Type B pancreatic cell (in vitro differentiated cells): ENCODE measurements around the gene C12orf57. TPM values are rescaled to one million over a fixed set of nuclear protein-coding genes. Genes with fewer than 3 reads are reported as not detected.

Source experiments
- DNase-seq: peaks from one replicate; pipeline ENCODE4 v3.0.0; 2021; ENCODE audit warnings: mixed read lengths; ENCODE audit not compliant: unreplicated experiment; ENCODE audit errors: extremely low spot score
- H3K27ac Mint-ChIP-seq: 2 replicates; pipeline ENCODE4 v1.8.0; 2021; ENCODE audit warnings: mild to moderate bottlenecking, mixed read lengths
- H3K27me3 Mint-ChIP-seq: 2 replicates; pipeline ENCODE4 v1.8.0; 2021; ENCODE audit warnings: mixed read lengths
- H3K36me3 Mint-ChIP-seq: 2 replicates; pipeline ENCODE4 v1.8.0; 2021; ENCODE audit warnings: mixed read lengths
- H3K4me1 Mint-ChIP-seq: one replicate; pipeline ENCODE4 v1.8.0; 2021; ENCODE audit warnings: mixed read lengths; ENCODE audit not compliant: unreplicated experiment
- H3K4me3 Mint-ChIP-seq: 2 replicates; pipeline ENCODE4 v1.8.0; 2021; ENCODE audit warnings: mild to moderate bottlenecking, mixed read lengths
- H3K9me3 Mint-ChIP-seq: 2 replicates; pipeline ENCODE4 v1.8.0; 2021; ENCODE audit warnings: mixed read lengths
- CTCF ChIP-seq: fragments of 200-600 bp; sonication (generic); conservative IDR thresholded peaks from 2 replicates; pipeline ENCODE4 v1.5.0; 2021; ENCODE audit warnings: antibody characterized with exemption, mild to moderate bottlenecking
- total RNA-seq: library from RNA; stranded (reverse); gene quantifications from 2 replicates; pipeline ENCODE4 v1.2.1, GENCODE V29; 2021; ENCODE audit warnings: low replicate concordance

The C12orf57 gene
- total RNA-seq, 1 donor from 2014 or later = 220 TPM

- Mint-ChIP-seq H3K36me3 (peaks cover 17% of the 10 kb centered on the region), H3K4me1 (peaks cover 8% of the 10 kb centered on the region), H3K9me3 (no peaks in the 10 kb centered on the region), H3K27ac (peak overlapping the region; percentile 99), H3K27me3 (peaks cover 9% of the 10 kb centered on the region), H3K4me3 (peak overlapping the region; percentile 98)
- no peak for DNase-seq
- TF ChIP-seq CTCF = no peak
These were observed 467 bp upstream of the C12orf57 start for GRCh38 chr12:6943389-6943721.

GRCh38 chr12:6944381-6945186, 762 bp downstream of the C12orf57 start:
- Mint-ChIP-seq H3K27ac (peak overlapping the region; percentile 99), H3K4me1 (peaks cover 3% of the 10 kb centered on the region), H3K9me3 (no peaks in the 10 kb centered on the region), H3K36me3 (peaks cover 16% of the 10 kb centered on the region), H3K4me3 (peak overlapping the region; percentile 98), H3K27me3 (peaks cover 9% of the 10 kb centered on the region)
- peak; percentile 87 for TF ChIP-seq CTCF
- DNase-seq = peak; percentile 92

GRCh38 chr12:6945613-6946012, 1.8 kb downstream of the C12orf57 start:
- peaks cover under 1% of the 10 kb centered on the region for H3K4me1 Mint-ChIP-seq
- DNase-seq = no peak
- no peak for TF ChIP-seq CTCF
- no peaks in the 10 kb centered on the region for H3K9me3 Mint-ChIP-seq
- H3K4me3 Mint-ChIP-seq = peak overlapping the region; percentile 98
- H3K36me3 Mint-ChIP-seq = peaks cover 13% of the 10 kb centered on the region
- H3K27me3 Mint-ChIP-seq = peaks cover 9% of the 10 kb centered on the region
- H3K27ac Mint-ChIP-seq = peak overlapping the region; percentile 99

GRCh38 chr12:6946033-6946919, 2.5 kb downstream of the C12orf57 start:
- Mint-ChIP-seq H3K4me1 (no peaks in the 10 kb centered on the region), H3K9me3 (no peaks in the 10 kb centered on the region), H3K4me3 (peak overlapping the region; percentile 84), H3K27me3 (peaks cover 9% of the 10 kb centered on the region), H3K27ac (peak overlapping the region; percentile 99), H3K36me3 (peaks cover 10% of the 10 kb centered on the region)
- no peak for TF ChIP-seq CTCF
- peak; percentile 88 for DNase-seq

- H3K4me3 Mint-ChIP-seq = peak overlapping the region; percentile 84
- no peak for DNase-seq
- peaks cover 9% of the 10 kb centered on the region for H3K27me3 Mint-ChIP-seq
- H3K36me3 Mint-ChIP-seq = peaks cover 8% of the 10 kb centered on the region
- H3K4me1 Mint-ChIP-seq = no peaks in the 10 kb centered on the region
- peak overlapping the region; percentile 99 for H3K27ac Mint-ChIP-seq
- no peak for TF ChIP-seq CTCF
- H3K9me3 Mint-ChIP-seq = no peaks in the 10 kb centered on the region
These were observed 3.1 kb downstream of the C12orf57 start for GRCh38 chr12:6946920-6947374.
